NOMO-1 treated with DMSO at 0.1 percent for 48 hours (cell line): ENCODE results near the gene TMEM120B.

Experiments
- DNase-seq: peaks from one replicate; lab custom pipeline; 2025; ENCODE audit not compliant: unreplicated experiment; lab: John Stamatoyannopoulos, UW

The TMEM120B gene

DNA sequence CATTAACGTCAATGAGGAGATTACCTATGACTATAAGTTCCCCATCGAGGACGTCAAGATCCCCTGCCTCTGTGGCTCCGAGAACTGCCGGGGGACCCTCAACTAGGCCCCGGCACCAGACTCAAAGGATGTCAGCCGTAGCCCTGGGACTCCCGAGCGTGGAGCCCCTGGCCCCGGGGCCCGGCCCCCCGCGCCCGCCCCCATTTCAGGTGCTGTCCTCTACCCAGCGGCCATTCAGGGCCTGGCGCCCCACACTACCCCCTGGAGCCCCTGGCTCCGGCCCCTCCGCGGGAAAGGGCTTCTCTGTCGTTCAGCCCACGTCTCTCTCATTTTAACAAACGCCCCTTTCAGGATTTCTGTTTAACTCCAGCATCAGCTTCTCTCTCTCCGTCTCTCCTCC is 117.6 kb downstream of the TMEM120B start:
- DNase-seq, result no peak

DNA sequence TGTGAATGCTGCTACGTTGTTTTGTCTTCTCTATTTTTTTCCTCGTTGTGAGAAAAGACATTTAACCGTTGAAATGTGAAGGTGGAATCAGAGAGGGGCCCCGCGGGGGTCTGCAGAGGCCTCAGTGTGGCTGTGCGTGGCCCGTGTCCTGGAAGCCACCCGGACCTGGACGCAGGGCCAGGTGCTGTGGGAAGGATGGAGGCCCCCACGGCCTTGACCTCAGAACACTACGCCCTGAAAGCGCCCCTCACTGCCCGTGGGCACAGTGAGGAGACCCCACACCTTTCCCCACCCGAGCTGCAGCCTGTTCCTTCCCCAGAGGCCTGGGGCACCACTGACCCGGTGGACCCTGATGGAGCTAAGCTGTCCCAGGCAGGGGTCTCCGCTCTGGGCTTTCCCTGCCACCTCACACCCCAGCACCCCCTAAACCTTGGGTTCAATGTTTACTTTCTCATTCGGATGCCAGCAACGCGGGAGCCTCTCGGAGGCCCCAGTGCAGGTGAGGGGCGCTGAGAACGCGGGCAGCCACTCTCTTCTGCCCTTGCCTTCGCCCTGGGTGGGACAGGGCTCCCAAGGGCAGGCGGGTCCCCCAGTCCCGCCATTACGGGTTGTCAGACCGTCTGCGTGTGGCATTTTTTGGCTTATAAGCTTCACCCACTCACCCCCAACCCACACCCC is 118.2 kb downstream of the TMEM120B start:
- DNase-seq, result no peak
